SU-DHL-6 (cell line): ENCODE data around the gene STX8.

Experiments used
- H2AFZ ChIP-seq: fragments of 200-600 bp; sonication (generic); 2 replicates; pipeline ENCODE4 v1.6.1; 2014; ENCODE audit warnings: low read depth, mild to moderate bottlenecking, moderate library complexity, mixed read lengths, antibody characterized with exemption, low read length; ENCODE audit not compliant: severe bottlenecking
- H3F3A ChIP-seq: fragments of 200-600 bp; shearing (Covaris generic); 2 replicates; pipeline ENCODE4 v1.6.0; 2016; ENCODE audit warnings: antibody characterized with exemption, mild to moderate bottlenecking; ENCODE audit not compliant: insufficient read depth
- H3K27ac ChIP-seq: fragments of 200-600 bp; sonication (generic); 2 replicates; pipeline ENCODE4 v1.5.1; 2016; ENCODE audit warnings: low read depth, mild to moderate bottlenecking, low read length, moderate library complexity, mixed read lengths
- H3K27me3 ChIP-seq: fragments of 200-600 bp; sonication (generic), shearing (Covaris generic); 2 replicates; pipeline ENCODE4 v1.6.0; 2014; ENCODE audit warnings: mild to moderate bottlenecking, low read length
- H3K36me3 ChIP-seq: fragments of 200-600 bp; sonication (generic); 2 replicates; pipeline ENCODE4 v1.6.1; 2014; ENCODE audit warnings: mild to moderate bottlenecking, low read length, mixed read lengths
- H3K4me2 ChIP-seq: fragments of 300-600, 200-600 bp; shearing (Covaris generic), sonication (generic); 2 replicates; pipeline ENCODE4 v1.6.0; 2014; ENCODE audit warnings: low read length, low read depth, mild to moderate bottlenecking; ENCODE audit not compliant: poor library complexity, severe bottlenecking
- H3K4me3 ChIP-seq: fragments of 200-600 bp; sonication (generic); 2 replicates; pipeline ENCODE4 v1.5.1; 2014; ENCODE audit warnings: antibody characterized with exemption, low read length, mild to moderate bottlenecking, mixed read lengths; ENCODE audit not compliant: insufficient read depth, poor library complexity, severe bottlenecking
- H3K79me2 ChIP-seq: fragments of 200-600 bp; sonication (generic); 2 replicates; pipeline ENCODE4 v1.6.1; 2014; ENCODE audit warnings: mild to moderate bottlenecking, low read length, moderate library complexity; ENCODE audit not compliant: insufficient read depth
- H3K9ac ChIP-seq: fragments of 200-600 bp; sonication (generic); 2 replicates; pipeline ENCODE4 v1.7.0; 2014; ENCODE audit warnings: mild to moderate bottlenecking, low read length
- H3K9me2 ChIP-seq: fragments of 200-600 bp; sonication (generic); replicated peaks from 2 replicates; pipeline ENCODE4 v1.6.1; 2014; ENCODE audit warnings: low read length; ENCODE audit not compliant: insufficient read depth
- H3K9me3 ChIP-seq: fragments of 200-600 bp; sonication (generic); 2 replicates; pipeline ENCODE4 v1.6.1; 2014; ENCODE audit warnings: low read length, mixed read lengths; ENCODE audit not compliant: insufficient read depth
- H4K20me1 ChIP-seq: fragments of 200-600 bp; sonication (generic); 2 replicates; pipeline ENCODE4 v1.6.1; 2014; ENCODE audit warnings: low read depth, mild to moderate bottlenecking, antibody characterized with exemption, low read length, moderate library complexity, mixed read lengths
- EZH2phosphoT487 ChIP-seq: fragments of 200-600 bp; sonication (generic), shearing (Covaris generic); conservative IDR thresholded peaks from 2 replicates; pipeline ENCODE4 v1.6.1; 2018; ENCODE audit warnings: mild to moderate bottlenecking, antibody characterized with exemption, low read length, moderate library complexity, mixed read lengths
- TF ChIP-seq, protein P1 (sequence below): fragments of 200-600 bp; sonication (generic); IDR thresholded peaks from one replicate; pipeline ENCODE4 v1.5.1; 2017; ENCODE audit warnings: antibody characterized with exemption, mild to moderate bottlenecking, low read length, moderate library complexity; ENCODE audit not compliant: insufficient read depth, poor library complexity, severe bottlenecking

Gene STX8

DNA sequence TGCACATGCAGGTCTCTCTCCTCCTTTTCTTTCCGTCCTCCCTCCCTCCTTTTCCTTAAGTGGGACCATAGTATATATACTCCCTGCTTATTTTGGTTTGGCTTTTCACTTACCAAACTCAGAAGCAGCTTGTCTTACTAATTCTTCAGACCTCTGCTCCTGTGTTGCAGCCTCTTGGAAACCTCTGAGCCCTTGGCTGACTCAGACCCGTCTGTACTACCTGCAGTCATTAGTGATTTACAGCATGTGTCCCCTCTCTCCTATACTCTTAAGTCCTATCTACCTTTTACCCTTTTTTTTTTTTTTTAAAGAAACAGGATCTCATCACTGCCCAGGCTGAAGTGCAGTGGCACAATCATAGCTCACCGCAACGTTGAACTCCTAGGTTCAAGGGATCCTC lies 207.0 kb downstream of the STX8 start:
- Histone ChIP-seq H3K4me2 (no peak overlapping the region), H3K36me3 (no peaks in the 10 kb centered on the region), H4K20me1 (no peaks in the 10 kb centered on the region), H2AFZ (no peak overlapping the region), H3K9me3 (no peaks in the 10 kb centered on the region), H3K27ac (no peak overlapping the region), H3K9ac (no peak overlapping the region), H3K27me3 (no peaks in the 10 kb centered on the region), H3K4me3 (no peak overlapping the region), H3K79me2 (no peaks in the 10 kb centered on the region), H3K9me2 (no peaks in the 10 kb centered on the region), H3F3A (no peaks in the 10 kb centered on the region)
- no peak for TF ChIP-seq EZH2phosphoT487
- TF ChIP-seq, protein P1, sequence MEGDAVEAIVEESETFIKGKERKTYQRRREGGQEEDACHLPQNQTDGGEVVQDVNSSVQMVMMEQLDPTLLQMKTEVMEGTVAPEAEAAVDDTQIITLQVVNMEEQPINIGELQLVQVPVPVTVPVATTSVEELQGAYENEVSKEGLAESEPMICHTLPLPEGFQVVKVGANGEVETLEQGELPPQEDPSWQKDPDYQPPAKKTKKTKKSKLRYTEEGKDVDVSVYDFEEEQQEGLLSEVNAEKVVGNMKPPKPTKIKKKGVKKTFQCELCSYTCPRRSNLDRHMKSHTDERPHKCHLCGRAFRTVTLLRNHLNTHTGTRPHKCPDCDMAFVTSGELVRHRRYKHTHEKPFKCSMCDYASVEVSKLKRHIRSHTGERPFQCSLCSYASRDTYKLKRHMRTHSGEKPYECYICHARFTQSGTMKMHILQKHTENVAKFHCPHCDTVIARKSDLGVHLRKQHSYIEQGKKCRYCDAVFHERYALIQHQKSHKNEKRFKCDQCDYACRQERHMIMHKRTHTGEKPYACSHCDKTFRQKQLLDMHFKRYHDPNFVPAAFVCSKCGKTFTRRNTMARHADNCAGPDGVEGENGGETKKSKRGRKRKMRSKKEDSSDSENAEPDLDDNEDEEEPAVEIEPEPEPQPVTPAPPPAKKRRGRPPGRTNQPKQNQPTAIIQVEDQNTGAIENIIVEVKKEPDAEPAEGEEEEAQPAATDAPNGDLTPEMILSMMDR: no peak

GRCh38 chr17:9367156-9367555 lies 208.5 kb downstream of the STX8 start:
- H3K4me3 ChIP-seq: no peak overlapping the region
- H3K27me3 ChIP-seq: no peaks in the 10 kb centered on the region
- no peaks in the 10 kb centered on the region for H3K79me2 ChIP-seq
- no peaks in the 10 kb centered on the region for H3K9me2 ChIP-seq
- H3K27ac ChIP-seq: no peak overlapping the region
- no peaks in the 10 kb centered on the region for H3K9me3 ChIP-seq
- TF ChIP-seq EZH2phosphoT487: no peak
- TF ChIP-seq, protein P1: no peak
- no peak overlapping the region for H3K4me2 ChIP-seq
- no peak overlapping the region for H2AFZ ChIP-seq
- H3K9ac ChIP-seq: no peak overlapping the region
- no peaks in the 10 kb centered on the region for H3K36me3 ChIP-seq
- no peaks in the 10 kb centered on the region for H3F3A ChIP-seq
- H4K20me1 ChIP-seq: no peaks in the 10 kb centered on the region

DNA sequence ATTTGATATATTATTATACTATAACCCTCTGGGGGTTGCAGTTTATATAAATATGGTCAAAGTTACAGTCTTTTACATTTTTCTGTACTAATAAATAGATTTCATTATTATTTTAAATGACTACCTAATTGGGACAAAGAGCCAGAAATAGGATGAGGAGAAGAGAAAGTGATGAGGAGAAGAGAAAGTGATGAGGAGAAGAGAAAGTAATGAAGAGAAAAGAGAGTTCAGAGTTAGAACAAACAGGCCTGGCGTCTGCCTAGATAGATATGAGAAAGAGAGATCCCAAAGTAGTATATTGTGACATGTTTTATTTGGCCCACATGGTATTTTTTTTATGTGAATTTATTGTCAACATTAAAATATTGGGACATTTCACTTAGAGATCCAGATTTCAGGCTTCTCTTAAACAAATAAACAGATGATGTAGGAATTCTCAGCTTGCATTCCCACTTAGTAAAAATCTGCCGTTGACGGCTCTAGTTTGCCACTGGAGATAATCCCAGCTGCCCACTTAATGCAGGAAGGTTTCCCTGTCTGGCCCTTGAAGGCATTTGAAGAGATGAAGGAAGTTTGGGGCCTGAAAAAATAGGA lies 210.7 kb downstream of the STX8 start:
- H3K27ac ChIP-seq: no peak overlapping the region
- H3K79me2 ChIP-seq: no peaks in the 10 kb centered on the region
- H3K4me2 ChIP-seq: no peak overlapping the region
- H3K9me3 ChIP-seq: no peaks in the 10 kb centered on the region
- no peaks in the 10 kb centered on the region for H3F3A ChIP-seq
- no peaks in the 10 kb centered on the region for H3K9me2 ChIP-seq
- no peak overlapping the region for H3K4me3 ChIP-seq
- no peaks in the 10 kb centered on the region for H3K36me3 ChIP-seq
- TF ChIP-seq, protein P1: no peak
- no peak for TF ChIP-seq EZH2phosphoT487
- no peaks in the 10 kb centered on the region for H3K27me3 ChIP-seq
- no peaks in the 10 kb centered on the region for H4K20me1 ChIP-seq
- no peak overlapping the region for H2AFZ ChIP-seq
- H3K9ac ChIP-seq: no peak overlapping the region
